ENCODE measurements around the gene XYLT2.

XYLT2 gene

DNA sequence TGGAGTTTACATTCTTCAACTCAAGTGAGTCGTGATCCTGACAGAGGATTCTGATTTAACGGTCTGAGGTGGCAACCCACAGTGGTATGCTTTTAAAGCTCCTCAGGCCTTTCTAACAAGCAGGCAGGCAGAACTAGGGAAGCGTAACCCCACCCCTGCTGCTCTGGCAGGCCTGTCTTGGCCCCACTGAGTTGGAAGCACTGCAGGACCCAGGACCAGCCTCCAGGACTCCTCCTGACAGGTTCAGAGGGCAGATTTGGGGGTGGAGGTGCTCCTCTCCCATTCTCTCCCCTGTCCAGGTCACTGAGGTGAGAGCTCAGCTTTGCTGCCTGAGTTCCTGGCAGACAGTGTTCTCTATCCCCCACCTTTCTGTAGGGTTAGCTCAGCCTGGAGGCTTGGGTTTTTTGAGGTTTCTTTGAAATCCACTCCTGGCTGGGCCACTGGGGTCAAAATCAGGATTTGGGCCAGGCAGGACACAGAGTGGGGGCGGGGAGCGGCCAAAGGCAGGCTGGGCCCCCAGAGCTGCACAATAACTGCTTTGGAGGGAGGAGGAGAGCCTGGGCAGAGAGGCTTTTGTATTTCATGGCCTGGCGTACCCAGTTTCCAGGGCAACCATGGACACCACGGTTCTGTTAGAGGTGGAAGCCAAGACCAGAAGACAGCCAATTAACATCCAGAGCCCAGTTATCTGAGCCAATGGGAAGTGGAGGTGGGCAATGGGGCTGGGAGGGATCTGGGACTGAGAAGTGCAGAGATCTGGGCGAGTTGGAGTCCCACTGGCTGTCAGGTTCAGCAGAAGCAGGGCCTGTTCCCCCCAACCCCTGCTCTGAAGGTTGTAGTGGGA is 17.5 kb downstream of the XYLT2 start:
- no peak for DNase-seq (ENCODE audit: low read depth, low spot score)

DNA sequence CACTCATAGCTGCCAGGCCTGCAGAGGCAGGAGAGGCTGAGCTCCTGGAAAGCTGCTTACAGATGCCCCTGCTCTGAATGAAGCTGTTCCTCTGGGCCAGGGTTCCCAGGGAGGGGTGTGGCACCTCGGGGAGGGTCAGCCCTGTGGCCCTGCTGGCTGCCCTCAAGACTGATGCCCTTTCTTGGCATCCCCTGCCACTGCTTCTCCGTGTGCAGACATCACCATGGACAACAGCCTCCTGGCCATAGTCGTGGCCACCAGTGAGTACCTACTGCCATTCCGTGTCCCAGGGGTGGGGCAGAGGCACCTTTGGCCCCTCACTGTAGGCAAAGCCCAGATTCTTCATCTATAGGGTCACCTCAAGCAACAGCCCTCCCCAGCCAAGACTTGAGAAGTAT is 18.1 kb downstream of the XYLT2 start:
- DNase-seq (ENCODE audit: low read depth, low spot score), result no peak

DNA sequence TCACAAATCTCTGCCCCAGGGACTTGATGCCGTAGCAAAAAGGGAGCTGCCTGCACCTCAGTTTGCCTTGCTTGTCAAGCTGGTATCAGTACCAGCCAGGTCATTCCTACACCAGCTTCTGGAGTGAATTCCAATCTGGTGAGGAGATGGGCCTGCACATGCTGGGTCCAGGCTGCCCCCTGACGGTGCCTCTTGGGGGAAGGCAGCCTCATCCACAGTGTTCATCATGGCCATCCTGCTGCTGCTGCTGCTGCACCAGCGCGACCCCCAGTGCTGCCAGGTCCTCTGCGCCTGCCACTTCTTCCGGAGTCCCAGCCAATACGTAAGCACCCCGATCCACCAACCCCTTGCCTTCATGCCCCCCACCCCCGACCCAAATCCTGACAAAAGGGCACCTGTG is 18.8 kb downstream of the XYLT2 start:
- DNase-seq (ENCODE audit: low read depth, low spot score), result no peak

DNA sequence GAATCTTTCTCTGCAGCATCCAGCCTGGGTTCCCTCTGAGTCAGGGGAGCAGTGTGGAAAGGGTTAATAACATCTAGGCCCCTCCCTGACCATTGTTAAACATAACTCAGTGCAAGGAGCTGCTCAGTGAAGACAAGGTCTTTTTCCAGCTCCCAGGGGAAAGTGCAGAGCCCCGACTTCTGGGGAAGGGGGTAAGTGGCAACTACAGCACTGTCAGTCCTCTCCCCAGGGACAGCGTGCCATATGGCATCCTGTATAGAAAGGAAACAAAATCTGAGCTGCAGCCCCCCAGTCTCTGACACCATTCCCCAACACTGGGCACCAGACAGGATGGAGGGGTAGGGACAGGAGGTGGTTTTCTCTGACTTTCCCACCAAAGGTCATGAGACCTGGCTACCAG is 19.2 kb downstream of the XYLT2 start:
- DNase-seq (ENCODE audit: low read depth, low spot score), result no peak

DNA sequence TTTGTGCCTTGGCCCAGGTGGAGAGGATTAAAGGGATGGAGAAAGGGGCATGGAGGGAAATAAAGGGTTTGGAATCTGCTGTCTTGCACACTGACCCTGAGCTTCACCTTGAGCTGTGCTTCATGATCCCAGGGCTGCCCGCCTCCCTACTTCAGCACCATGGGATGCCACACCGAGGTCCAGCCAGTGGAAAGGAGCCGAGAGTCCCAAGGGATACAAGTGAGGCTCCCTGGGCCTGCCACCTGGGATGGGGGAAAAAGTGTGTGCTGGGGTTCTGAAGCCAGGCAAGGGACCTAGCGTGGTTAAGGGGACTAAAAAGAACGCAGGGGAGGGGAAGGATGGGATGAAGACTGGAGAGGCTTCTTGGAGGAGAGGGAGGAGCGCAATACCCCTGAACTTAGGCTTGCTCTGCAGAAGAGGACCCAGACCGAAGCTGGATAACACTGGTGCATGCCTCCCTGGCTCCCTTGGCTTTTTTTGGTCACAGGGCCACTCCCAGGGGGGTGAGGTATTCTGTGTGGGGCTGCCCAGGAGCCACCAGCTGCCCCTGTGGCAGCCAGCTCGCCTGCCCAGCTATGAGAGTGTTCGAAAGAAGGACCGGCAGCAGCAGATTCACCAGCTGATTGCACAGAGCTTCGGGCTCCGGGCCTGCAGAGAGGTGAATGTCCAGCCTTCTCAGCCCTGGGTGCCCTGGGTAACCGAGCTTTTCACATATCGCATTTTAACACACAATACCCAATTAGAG is 19.9 kb downstream of the XYLT2 start:
- no peak for DNase-seq (ENCODE audit: low read depth, low spot score)

DNA sequence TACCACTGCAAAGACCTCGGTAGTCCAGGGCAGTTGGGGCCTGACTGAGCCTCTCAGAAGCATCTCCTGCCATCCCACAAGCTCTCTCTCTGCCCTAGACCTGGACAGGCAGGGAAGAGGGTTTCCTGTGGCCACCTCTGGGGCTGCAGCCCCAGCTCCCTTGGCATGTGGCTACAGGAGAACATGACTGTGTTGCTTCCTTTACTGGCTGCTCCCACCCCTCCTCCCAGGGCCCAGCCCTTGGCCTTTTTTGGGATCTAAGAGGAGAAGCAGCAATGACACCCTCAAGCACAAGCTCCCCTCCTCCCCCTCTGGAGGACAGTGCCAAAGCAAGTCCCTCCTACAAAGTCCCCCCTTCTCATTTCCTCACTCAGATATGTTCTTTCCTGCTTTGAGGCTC is 21.5 kb downstream of the XYLT2 start:
- DNase-seq (ENCODE audit: low read depth, low spot score), result no peak

DNA sequence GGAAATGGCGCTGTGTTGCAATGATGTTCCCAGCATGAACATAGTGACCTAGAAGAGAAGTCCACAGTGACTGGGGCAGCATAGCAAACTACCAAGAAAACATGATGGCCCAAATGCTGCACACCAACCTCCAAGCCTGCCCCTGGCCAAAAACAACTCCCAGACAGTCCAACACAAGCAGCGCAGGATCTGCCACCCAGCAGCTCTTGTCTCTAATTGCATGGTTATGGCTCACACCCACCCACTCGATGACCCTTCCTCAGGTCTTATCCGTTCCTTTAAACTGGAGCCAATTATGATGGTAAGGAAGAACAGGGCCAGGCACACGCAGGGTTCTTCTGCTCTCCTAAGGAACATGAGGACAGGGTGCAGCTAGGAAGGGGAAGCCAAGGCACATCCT is 24.1 kb downstream of the XYLT2 start:
- DNase-seq (ENCODE audit: low read depth, low spot score), result no peak

DNA sequence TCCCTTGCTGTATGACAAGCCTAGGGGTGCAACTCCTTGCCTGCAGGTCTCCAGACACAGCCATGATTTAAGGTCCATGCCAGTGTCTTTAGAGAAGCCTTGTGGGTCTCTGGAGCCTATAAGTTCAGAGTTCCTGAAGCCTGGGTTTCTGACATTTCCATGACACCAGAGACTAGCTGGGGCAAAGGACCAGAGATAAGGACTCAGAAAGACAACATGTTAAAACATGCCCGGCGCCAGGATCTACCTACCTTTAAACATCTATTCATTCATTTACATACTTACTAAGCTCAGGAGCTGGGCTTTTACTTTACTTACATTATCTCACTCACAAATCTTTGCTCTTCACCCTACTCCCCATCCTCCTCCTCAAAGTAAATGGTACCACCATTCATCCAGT is 25.6 kb downstream of the XYLT2 start:
- DNase-seq (ENCODE audit: low read depth, low spot score), result no peak

DNA sequence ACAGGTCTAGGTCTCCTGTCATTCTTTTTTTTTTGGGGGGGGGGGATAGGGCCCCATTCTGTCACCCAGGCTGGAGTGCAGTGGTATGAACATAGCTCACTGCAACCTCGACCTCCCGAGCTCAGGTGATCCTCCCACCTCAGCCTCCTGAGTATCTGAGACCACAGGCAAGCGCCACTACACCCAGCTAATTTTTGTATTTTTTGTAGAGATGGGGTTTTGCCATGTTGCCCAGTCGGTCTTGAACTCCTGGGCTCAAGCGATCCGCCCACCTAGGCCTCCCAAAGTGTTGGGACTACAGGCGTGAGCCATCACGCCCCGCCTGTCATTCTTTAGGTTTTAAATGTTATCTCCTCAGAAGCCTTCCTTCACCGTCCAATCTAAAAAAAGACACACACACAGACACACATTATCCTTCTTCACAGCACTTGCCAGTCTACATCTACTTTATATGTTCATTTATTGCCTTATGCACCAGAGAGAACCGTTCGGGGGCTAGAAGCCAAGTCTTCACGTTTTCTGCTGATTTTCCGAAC is 26.4 kb downstream of the XYLT2 start:
- no peak for DNase-seq (ENCODE audit: low read depth, low spot score)

DNA sequence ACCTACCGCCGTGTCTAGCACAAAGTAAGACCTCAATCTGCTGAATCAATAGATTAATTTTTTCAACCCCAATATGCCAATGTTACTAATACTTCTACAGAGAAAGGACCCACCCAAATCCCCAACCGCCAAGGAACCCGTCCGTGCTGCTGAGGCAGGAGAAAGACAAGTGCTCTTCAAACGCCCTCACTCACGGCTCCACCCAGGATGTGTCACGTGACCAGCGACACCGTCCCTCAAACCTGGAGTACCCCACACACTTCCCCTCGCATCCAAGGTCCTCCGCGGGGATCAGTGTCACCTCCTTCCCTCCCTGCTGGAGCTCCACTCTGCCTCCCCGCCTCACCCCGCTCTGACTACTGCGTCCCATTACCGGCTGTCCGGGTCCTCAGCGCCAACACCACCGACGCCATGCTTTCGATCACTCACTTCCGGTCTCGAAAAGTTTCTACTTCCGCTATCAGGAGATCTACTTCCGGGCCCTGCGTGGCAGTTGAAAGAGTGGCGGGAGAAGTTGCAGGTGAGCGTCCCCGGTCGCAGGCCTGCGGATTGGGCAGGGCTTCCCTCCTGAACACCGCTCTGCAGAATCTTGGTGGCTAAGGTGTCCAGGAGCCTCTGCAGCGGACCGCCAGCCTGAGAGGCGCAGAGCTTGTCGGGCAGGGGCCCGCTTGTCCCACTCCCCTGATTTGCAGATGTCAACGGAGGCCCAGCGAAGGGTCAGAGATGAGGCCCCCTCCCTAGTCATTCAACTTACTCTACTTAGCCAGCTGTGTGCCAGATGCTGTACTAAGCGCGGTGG is 27.0 kb downstream of the XYLT2 start, which contains the start of the genes EME1 and MRPL27:
EME1 (plus strand) TSS at position 472 of the 799 bp plus-strand sequence. CDS start 1,980 bp downstream, outside the sequence.
MRPL27 (minus strand) TSS at position 427 of the 799 bp plus-strand sequence; CDS start at position 413, 14 bp downstream.
- peak; percentile 75 for DNase-seq (ENCODE audit: low read depth, low spot score)

DNA sequence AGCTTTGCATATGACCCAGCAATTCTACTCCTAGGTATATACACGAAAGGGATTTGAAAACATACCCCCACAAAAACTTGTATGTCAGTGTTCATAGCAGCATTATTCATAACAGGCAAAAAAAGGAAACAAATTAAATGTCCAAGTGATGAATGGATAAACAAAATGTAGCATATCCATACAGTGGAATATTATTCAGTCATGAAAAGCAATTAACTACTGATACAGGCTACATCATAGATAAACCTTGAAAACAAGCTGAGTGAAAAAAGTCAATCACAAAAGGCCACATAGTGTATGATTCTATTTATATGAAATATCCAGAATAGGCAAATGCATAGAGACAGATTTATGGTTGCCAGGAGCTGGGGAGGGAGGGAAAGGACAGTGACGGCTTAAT is 27.8 kb downstream of the XYLT2 start:
- DNase-seq (ENCODE audit: low read depth, low spot score), result no peak

DNA sequence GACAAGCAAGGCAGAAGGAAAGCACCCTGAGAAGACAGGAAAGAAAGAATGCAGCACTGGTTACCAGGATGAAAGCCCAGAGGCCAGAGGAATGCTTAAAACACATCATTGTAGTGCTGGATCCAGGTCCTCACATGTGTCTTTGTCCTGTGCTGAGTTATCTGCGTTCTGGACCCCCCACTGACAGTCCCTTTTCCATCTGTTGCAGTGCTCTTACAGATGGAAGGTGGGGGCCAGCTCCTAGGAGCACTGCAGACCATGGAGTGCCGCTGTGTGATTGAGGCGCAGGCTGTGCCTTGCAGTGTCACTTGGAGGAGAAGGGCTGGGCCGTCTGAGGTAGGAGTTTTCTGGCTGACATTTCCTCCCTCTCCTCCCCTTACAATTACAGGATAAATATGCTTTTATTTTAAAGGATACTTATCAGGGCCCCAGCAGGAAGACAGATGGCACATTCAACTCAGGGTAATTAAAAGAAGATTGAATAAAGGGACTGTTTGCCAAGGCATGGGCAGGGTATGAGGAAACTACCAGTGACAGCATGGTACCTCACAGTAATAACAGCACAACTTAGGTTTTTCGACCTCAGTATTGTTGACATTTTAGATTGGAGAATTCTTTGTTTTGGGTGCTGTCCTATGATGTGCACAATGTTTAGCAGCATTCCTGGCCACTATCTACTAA is 30.1 kb downstream of the XYLT2 start:
- DNase-seq (ENCODE audit: low read depth, low spot score), result no peak

DNA sequence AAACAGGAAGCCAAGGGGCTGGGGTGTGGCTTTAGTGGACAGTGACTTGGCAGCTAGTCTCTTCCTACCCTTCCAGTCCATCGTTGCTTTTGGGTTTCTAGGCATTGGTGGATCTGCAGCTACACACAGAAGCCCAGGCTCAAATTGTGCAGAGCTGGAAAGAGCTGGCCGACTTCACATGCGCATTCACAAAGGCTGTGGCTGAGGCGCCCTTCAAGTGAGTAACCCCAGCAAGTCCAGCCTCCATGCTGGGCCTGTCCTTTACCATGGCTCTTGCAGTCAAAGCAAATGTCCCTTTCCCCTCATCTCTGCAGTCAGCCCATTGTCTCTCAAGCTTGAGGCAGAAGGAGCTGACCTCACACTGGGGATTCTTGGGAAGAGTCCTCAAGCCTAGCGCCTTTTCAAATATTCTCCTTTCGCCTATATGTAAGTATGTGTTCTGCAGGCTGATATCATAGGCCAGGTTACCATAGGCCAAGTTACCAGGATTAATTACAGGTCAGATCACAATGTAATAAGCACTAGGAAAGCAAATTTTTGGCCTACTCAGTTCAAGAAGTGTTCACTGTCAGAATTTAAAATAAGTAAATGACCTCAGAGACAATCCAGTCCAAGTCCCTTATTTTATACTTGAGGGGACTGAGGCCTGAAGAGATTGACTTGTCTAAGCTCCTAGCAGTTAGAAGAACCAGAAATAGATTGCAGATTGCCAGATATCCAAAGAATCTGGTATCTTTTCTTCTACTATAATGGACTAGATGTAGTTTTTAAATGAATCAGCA is 33.6 kb downstream of the XYLT2 start:
- no peak for DNase-seq (ENCODE audit: low read depth, low spot score)

DNA sequence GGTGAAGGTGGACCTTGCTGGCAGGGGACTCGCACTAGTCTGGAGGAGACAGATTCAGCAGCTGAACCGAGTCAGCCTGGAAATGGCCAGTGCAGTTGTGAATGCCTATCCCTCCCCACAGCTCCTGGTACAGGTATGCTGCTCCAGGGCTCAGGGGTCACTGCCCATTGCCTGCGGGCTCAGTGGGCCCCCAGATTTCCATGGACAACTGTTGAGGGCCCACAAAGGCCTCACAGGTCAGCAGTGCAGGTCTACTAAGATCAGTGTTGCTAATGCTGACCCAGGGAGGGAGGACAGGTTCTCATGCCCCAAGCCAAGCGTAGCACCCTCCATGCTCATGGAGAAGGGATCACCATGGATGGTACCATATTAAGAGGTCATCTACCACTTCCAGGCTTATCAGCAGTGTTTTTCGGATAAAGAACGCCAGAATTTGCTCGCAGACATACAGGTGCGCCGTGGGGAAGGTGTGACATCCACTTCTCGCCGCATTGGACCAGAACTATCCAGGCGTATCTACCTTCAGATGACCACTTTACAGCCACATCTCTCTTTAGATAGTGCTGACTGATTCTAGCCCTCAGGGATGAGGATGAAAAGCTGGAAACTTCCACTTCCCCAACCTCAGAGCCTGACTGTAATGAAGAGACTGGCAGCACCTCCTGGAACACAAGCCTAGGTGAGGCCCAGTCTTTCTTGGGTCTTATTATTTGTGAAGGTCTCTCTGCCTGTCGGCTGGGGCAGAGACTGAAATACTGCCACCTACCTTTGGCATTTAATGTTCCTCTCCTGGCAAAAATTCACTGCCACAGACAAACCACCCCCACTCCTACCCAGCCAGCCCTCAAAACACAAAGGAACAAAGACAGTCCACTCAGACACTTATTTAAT is 34.7 kb downstream of the XYLT2 start:
- no peak for DNase-seq (ENCODE audit: low read depth, low spot score)

DNA sequence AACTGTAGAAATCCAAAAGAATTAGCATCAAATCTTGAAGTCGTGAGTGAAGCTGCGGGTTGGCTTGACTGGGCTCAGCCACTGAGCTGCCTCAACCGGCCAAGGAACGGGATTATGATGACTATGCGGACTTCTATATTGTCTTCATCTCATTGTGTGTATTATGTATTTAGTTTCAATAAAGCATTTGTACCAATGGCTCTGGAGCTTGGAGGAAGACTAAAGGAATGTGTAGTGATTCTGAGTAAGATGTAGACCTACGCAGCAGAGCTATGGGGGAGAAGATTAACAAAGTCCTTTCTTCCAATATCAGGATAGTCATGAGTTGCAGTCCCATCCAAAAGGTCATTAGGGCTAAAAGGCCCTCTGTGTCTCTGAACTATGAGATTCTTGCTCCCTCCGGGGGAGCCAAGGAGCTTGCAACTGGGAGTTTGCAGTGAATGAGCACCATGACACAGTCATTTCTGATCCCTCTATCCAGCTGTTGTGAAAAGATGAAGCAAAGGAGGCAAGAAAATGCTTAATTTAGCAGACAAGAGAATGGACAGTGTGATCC is 35.4 kb downstream of the XYLT2 start:
- DNase-seq (ENCODE audit: low read depth, low spot score), result no peak

DNA sequence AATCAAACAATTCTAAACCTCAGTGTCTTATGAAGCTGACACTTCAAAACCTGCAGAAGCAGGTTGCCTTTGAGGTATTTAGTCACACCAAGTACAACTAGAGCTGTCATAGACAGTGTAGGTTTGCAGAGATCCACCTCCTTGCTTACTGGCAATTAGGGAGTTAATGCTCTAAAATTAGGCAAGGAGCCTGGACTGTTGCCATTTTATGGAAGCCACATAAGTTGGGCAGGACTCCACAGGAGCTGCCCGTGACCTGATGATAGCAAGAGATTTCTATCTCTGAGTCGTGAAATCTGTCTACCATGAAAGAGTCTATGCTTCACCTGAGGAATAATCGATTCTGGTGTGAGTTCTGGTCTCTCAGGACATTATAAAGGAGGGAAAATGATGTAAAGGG is 36.0 kb downstream of the XYLT2 start:
- no peak for DNase-seq (ENCODE audit: low read depth, low spot score)

DNA sequence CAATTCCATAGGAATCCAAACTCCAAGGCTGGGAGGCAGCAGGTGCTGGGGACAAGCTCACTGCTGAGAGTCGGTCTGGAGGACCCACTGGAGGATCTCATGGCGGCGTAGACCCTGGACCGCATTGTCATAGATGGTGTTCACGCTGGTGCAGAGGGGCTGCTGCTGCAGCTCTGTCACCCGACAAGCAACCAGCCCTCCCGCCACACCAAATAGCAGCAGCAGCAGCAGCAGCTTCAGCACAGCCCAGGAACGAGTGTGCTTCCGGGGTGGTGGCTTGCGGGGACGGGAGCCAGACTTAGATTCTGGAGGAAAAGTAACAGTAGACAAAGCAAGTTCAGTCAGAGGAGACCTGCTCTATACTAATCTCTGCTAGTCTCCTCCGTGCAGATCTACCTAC is 37.0 kb downstream of the XYLT2 start:
- DNase-seq (ENCODE audit: low read depth, low spot score), result no peak

DNA sequence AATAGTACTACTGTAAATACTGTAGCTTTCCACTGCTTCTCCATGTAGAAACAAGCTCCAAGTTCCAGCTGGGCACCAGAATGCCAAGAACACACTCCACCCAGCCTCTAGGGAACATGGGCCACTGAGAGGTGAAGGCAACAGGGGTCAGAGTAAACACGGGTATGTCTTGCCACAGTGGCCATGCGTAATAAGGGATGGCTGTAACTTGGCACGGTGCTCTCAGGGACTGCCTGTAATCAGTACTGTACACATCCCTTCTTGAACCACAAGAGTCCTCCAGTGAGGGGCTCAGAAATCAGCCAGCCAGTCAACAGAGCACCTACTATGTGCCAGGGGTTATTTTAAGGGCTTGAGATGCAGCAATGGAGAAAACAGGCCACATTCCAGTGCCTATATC is 40.6 kb downstream of the XYLT2 start:
- no peak for DNase-seq (ENCODE audit: low read depth, low spot score)

DNA sequence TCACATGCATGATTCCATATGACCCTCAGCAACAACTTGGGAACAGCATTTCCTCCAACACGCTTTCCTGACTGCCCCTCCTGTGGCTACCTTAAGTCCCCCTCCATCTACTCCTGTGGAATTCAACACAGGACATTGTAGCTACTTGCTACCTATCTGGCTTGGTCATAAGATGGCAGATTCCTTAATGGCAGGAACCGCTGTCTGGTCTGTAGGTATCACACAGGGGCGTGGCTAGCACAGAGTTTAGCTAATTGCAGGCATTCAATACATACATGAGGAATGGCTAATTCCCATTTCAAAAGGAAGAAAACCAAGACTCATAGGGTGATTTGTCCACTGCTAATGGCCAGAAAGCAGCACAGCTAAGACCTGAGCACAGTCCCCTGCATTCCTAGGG is 42.8 kb downstream of the XYLT2 start:
- DNase-seq (ENCODE audit: low read depth, low spot score), result no peak

Data from brain pericyte (primary cell).